Ovary (tissue), 9 donors: ENCODE results near the gene PTH1R. TPM values are rescaled to one million over a fixed set of nuclear protein-coding genes. Genes with fewer than 3 reads are reported as not detected.

Source experiments
- DNase-seq, 5 donors: peaks; one replicate each; pipeline ENCODE4 v3.0.0-alpha.2; 2019 to 2020
- H3K27ac ChIP-seq, 2 donors: fragments of 200-600 bp; one replicate each; pipeline versions ENCODE4 v1.5.1 to v1.8.0; 2019 to 2022
- H3K27me3 ChIP-seq: fragments of 200-600 bp; one replicate; pipeline ENCODE4 v1.8.0; 2022
- H3K36me3 ChIP-seq: fragments of 200-600 bp; sonication (generic); one replicate; pipeline ENCODE4 v1.5.1; 2019
- H3K4me1 ChIP-seq: one replicate; pipeline ENCODE4 v1.8.1; 2013; ENCODE audit warnings: mild to moderate bottlenecking, moderate library complexity; ENCODE audit not compliant: insufficient read depth
- H3K4me3 ChIP-seq: fragments of 200-600 bp; sonication (generic); one replicate; pipeline ENCODE4 v1.5.1; 2017
- H3K9me3 ChIP-seq, 2 donors: fragments of 200-600 bp in 1 of 2; sonication (generic) in 1 of 2; one replicate each; pipeline versions ENCODE4 v1.5.1 to v1.8.1; 2013 to 2019; ENCODE audit warnings: mild to moderate bottlenecking in 1 of 2, moderate library complexity in 1 of 2
- CTCF ChIP-seq, 3 donors: fragments of 450-650 bp in 2 of 3; fragments of 200-600 bp in 1 of 3; IDR thresholded peaks; one replicate each; pipeline versions ENCODE4 v1.5.1 to v1.8.0; 2016 to 2022; ENCODE audit warnings: antibody characterized with exemption in 3 of 3, mild to moderate bottlenecking in 1 of 3
- EP300 ChIP-seq: sonication (generic); formaldehyde crosslinking; IDR thresholded peaks from one replicate; pipeline ENCODE4 v1.6.1; 2017; ENCODE audit warnings: antibody characterized with exemption
- POLR2A ChIP-seq: fragments of 450-650 bp; IDR thresholded peaks from one replicate; pipeline ENCODE4 v1.6.1; 2017; ENCODE audit warnings: antibody characterized with exemption, mild to moderate bottlenecking, moderate library complexity
- WGBS, 3 donors: extraction: QIAGEN DNeasy Blood & Tissue Kit in 1 of 3; methylation state at CpG; one replicate each; pipeline versions ENCODE4 v1.1.5 to v1.1.7; 2013 to 2017; 5-methylcytosine and 5-hydroxymethylcytosine counted together
- intact Hi-C, 4 donors: fragments of 100-400 bp; cut with DNase I; formaldehyde crosslinking; loops; one replicate each; pipeline versions ENCODE4 v1.11.0 to v1.15.1; 2022 to 2023
- polyA plus RNA-seq, 2 donors: library from polyadenylated mRNA; stranded (reverse); fragments of 200-250 nt in 1 of 2; fragments of 350-450 nt in 1 of 2; fragmentation: Illumina TruSeq in 1 of 2; extraction: RNeasy Lipid Tissue Mini Kit (QIAGEN cat#74804) in 1 of 2; gene quantifications; one replicate each; pipeline ENCODE4 v1.2.3, GENCODE V29; 2013 to 2014
- total RNA-seq, 7 donors: library from RNA; depleted of rRNA in 2 of 7; stranded (reverse); fragments of >200 nt in 2 of 7; fragmentation: NEBNext Ultra II Directional in 3 of 7; extraction: Animal tissue kit (Norgen Biotek cat#: 25700) in 3 of 7; gene quantifications; one replicate each; pipeline versions ENCODE4 v1.1.0 to v1.2.4, GENCODE V29; 2016 to 2023
- donor health status: DM: no; HTN: no; CAD: no; lungs with moderate emphysema.
- donor health status: DM: no; HTN: no; CAD: no.
- donor health status: Bipolar disorder and iron deficiency.
- donor health status: DM: yes; HTN: yes; CAD: no.
- donor health status: DM: no; HTN: no; CAD: no.
- donor health status: DM: yes; HTN: yes; CAD: no.

PTH1R gene
- total and polyA plus RNA-seq, 9 donors: 3.8 to 23.9 (median 12.3) TPM

GRCh38 chr3:46847744-46848143 is 29.8 kb upstream of the PTH1R start:
- Histone ChIP-seq H3K36me3 (no peaks in the 10 kb centered on the region), H3K27ac (no peak overlapping the region), H3K4me1 (peaks cover 12% of the 10 kb centered on the region), H3K9me3 (no peaks in the 10 kb centered on the region), H3K27me3 (no peaks in the 10 kb centered on the region), H3K4me3 (no peak overlapping the region)
- no peak for TF ChIP-seq CTCF (IDR thresholded peaks at IDR 0.05)
- TF ChIP-seq POLR2A: no peak
- no peak for TF ChIP-seq EP300
- DNase-seq: no peak
- 82 to 87% (median 83%) methylated on average over 5 of the region's 5 CpGs for WGBS, 3 donors
- intact Hi-C loops: loop anchor here in 2 of 4 donors (5.0 kb wide), 1 partner anchor 45 kb away; no protein-coding TSS in a partner anchor

GRCh38 chr3:46848271-46849044 is 29.1 kb upstream of the PTH1R start:
- Histone ChIP-seq H3K36me3 (no peaks in the 10 kb centered on the region), H3K4me1 (peaks cover 12% of the 10 kb centered on the region), H3K27me3 (no peaks in the 10 kb centered on the region), H3K9me3 (no peaks in the 10 kb centered on the region), H3K4me3 (no peak overlapping the region), H3K27ac (no peak overlapping the region)
- intact Hi-C loops: loop anchor here in 2 of 4 donors (5.0 kb wide), 1 partner anchor 44 kb away; no protein-coding TSS in a partner anchor
- peak; percentile 41 to 76 (median 62) for DNase-seq
- TF ChIP-seq CTCF (IDR thresholded peaks at IDR 0.05) (no peak), POLR2A (no peak), EP300 (no peak)
- 36 to 42% (median 40%) methylated on average over 12 of the region's 12 CpGs for WGBS, 3 donors

- H3K27me3 ChIP-seq: no peaks in the 10 kb centered on the region
- no peaks in the 10 kb centered on the region for H3K9me3 ChIP-seq
- no peak for DNase-seq
- TF ChIP-seq EP300: no peak
- no peak for TF ChIP-seq CTCF (IDR thresholded peaks at IDR 0.05)
- no peak for TF ChIP-seq POLR2A
- peaks cover 15% of the 10 kb centered on the region for H3K4me1 ChIP-seq
- H3K36me3 ChIP-seq: no peaks in the 10 kb centered on the region
- no peak overlapping the region for H3K4me3 ChIP-seq
- no peak overlapping the region for H3K27ac ChIP-seq
- intact Hi-C loops: loop anchor here in 2 of 4 donors (5.0 kb wide), 1 partner anchor 43 kb away; no protein-coding TSS in a partner anchor
- WGBS, 3 donors: 45 to 55% (median 51%) methylated on average over 7 of the region's 7 CpGs
Observed at GRCh38 chr3:46849045-46849631, 28.4 kb upstream of the PTH1R start.

GRCh38 chr3:46849686-46850467 is 27.6 kb upstream of the PTH1R start:
- no peak overlapping the region for H3K4me3 ChIP-seq
- no peak for TF ChIP-seq POLR2A
- TF ChIP-seq EP300: no peak
- no peak for TF ChIP-seq CTCF (IDR thresholded peaks at IDR 0.05)
- H3K4me1 ChIP-seq: peaks cover 19% of the 10 kb centered on the region
- H3K27me3 ChIP-seq: no peaks in the 10 kb centered on the region
- no peak overlapping the region for H3K27ac ChIP-seq
- intact Hi-C loops: loop anchor here in 2 of 4 donors (5.0 kb wide), 2 partner anchors 42 to 143 kb away; no protein-coding TSS in a partner anchor
- no peaks in the 10 kb centered on the region for H3K9me3 ChIP-seq
- WGBS, 3 donors: 76 to 89% (median 87%) methylated on average over 7 of the region's 7 CpGs
- H3K36me3 ChIP-seq: no peaks in the 10 kb centered on the region
- DNase-seq: no peak
